ENCODE results near the gene FTSJ1. TPM values are rescaled to one million over a fixed set of nuclear protein-coding genes. Genes with fewer than 3 reads are reported as not detected.
"Not testable (repeated sequence)": the region's sequence is repeated elsewhere in the genome, so short reads cannot be mapped to it uniquely, and the experiment has no call there.

The FTSJ1 gene
- total RNA-seq, 1 donor from 2014 or later: 14.3 TPM

- peak; percentile 34 for ATAC-seq (ENCODE audit: poor library complexity)
- DNase-seq: no peak
- intact Hi-C loops (cut with DNase I): no loop called here
Observed at GRCh38 chrX:48515842-48516241, 39.8 kb downstream of the FTSJ1 start.

GRCh38 chrX:48516285-48516684 lies 40.3 kb downstream of the FTSJ1 start:
- intact Hi-C loops (cut with DNase I): no loop called here
- DNase-seq: no peak
- peak; percentile 40 for ATAC-seq (ENCODE audit: poor library complexity)

- intact Hi-C loops (cut with DNase I): no loop called here
- DNase-seq: no peak
- ATAC-seq (ENCODE audit: poor library complexity): no peak
Observed at GRCh38 chrX:48516987-48517386, 41.0 kb downstream of the FTSJ1 start.

- DNase-seq; ATAC-seq (ENCODE audit: poor library complexity); intact Hi-C loops (cut with DNase I): not testable (repeated sequence)
Observed at GRCh38 chrX:48519481-48519880, 43.5 kb downstream of the FTSJ1 start.

- DNase-seq: no peak
- no peak for ATAC-seq (ENCODE audit: poor library complexity)
- intact Hi-C loops (cut with DNase I): no loop called here
Observed at GRCh38 chrX:48520455-48520854, 44.5 kb downstream of the FTSJ1 start.

- ATAC-seq (ENCODE audit: poor library complexity) (no peak), DNase-seq (no peak)
- intact Hi-C loops (cut with DNase I): no loop called here
Observed at GRCh38 chrX:48520976-48521352, 45.0 kb downstream of the FTSJ1 start.

GRCh38 chrX:48521353-48522243 lies 45.6 kb downstream of the FTSJ1 start, which contains the start of gene EBP:
TSS of gene EBP (plus strand) at chrX:48521808. CDS start at chrX:48523772, 1,964 bp downstream.
- intact Hi-C loops (cut with DNase I): no loop called here
- DNase-seq (peak; percentile 92), ATAC-seq (ENCODE audit: poor library complexity) (peak; percentile 99)

GRCh38 chrX:48522291-48522690 lies 46.3 kb downstream of the FTSJ1 start:
- no peak for ATAC-seq (ENCODE audit: poor library complexity)
- DNase-seq: no peak
- intact Hi-C loops (cut with DNase I): no loop called here

- intact Hi-C loops (cut with DNase I): no loop called here
- ATAC-seq (ENCODE audit: poor library complexity) (no peak), DNase-seq (no peak)
Observed at GRCh38 chrX:48523682-48524081, 47.7 kb downstream of the FTSJ1 start.

- intact Hi-C loops (cut with DNase I); DNase-seq; ATAC-seq (ENCODE audit: poor library complexity): not testable (repeated sequence)
Observed at GRCh38 chrX:48525853-48526252, 49.9 kb downstream of the FTSJ1 start.

- no peak for DNase-seq
- no peak for ATAC-seq (ENCODE audit: poor library complexity)
- intact Hi-C loops (cut with DNase I): no loop called here
Observed at GRCh38 chrX:48530736-48531135, 54.7 kb downstream of the FTSJ1 start.

GRCh38 chrX:48531358-48531959 lies 55.5 kb downstream of the FTSJ1 start:
- ATAC-seq (ENCODE audit: poor library complexity): peak; percentile 71

GRCh38 chrX:48532161-48532560 lies 56.2 kb downstream of the FTSJ1 start:
- no peak for ATAC-seq (ENCODE audit: poor library complexity)
- DNase-seq: no peak
- intact Hi-C loops (cut with DNase I): no loop called here

More at GRCh38 chrX:48531358-48531959, 55.5 kb downstream of the FTSJ1 start:
- no peak for DNase-seq
- intact Hi-C loops (cut with DNase I): no loop called here

- intact Hi-C loops (cut with DNase I): no loop called here
- no peak for ATAC-seq (ENCODE audit: poor library complexity)
Observed at GRCh38 chrX:48533165-48533564, 57.2 kb downstream of the FTSJ1 start.

More at GRCh38 chrX:48533165-48533564, 57.2 kb downstream of the FTSJ1 start:
- no peak for DNase-seq

Other genes starting within 250 kb of the FTSJ1 start
- not detected for gene SSX1, start 220.8 kb upstream of the FTSJ1 start, total RNA-seq
- not detected for gene SSX3, start 119.5 kb upstream of the FTSJ1 start, total RNA-seq
- not detected for gene SSX4, start 92.7 kb upstream of the FTSJ1 start, total RNA-seq
- not detected for gene SSX4B, start 64.2 kb upstream of the FTSJ1 start, total RNA-seq
- gene SLC38A5, start 5.9 kb upstream of the FTSJ1 start, total RNA-seq: 1.3 TPM
- gene PORCN, start 32.8 kb downstream of the FTSJ1 start, total RNA-seq: 12.0 TPM
- gene EBP, start 45.6 kb downstream of the FTSJ1 start, total RNA-seq: 47.2 TPM
- 13.9 TPM for gene TBC1D25, start 63.5 kb downstream of the FTSJ1 start, total RNA-seq
- gene RBM3, start 98.3 kb downstream of the FTSJ1 start, total RNA-seq: 103 TPM
- 173 TPM for gene WDR13, start 121.3 kb downstream of the FTSJ1 start, total RNA-seq
- 4.0 TPM for gene WAS, start 207.6 kb downstream of the FTSJ1 start, total RNA-seq
- 2.3 TPM for gene SUV39H1, start 220.5 kb downstream of the FTSJ1 start, total RNA-seq

Measured in Right ventricle myocardium superior (tissue), 1 donor.